ENCODE data around the gene DOLPP1. TPM values are rescaled to one million over a fixed set of nuclear protein-coding genes. Genes with fewer than 3 reads are reported as not detected.
A peak's percentile ranks its signal among the peaks of the same experiment; 100 is the strongest.

DOLPP1 gene
- total and polyA plus RNA-seq, 2 of the 13 experiments (the other 11 are each of a cell fraction or from before 2014, with no cell fraction given), result 21.0 to 34.1 TPM

GRCh38 chr9:129080601-129081387, at the start of gene DOLPP1 (continued):
- no peak for TF ChIP-seq ZUFSP (CRISPR knock-in tag; IDR thresholded peaks at IDR 0.05; ENCODE audit: borderline replicate concordance)
- no peak for TF ChIP-seq KDM6A (CRISPR knock-in tag; IDR thresholded peaks at IDR 0.05; ENCODE audit: low read depth)
- peak; percentile 54; the same call in 1 of the 2 replicates for TF ChIP-seq DR1 (CRISPR knock-in tag; IDR thresholded peaks at IDR 0.05)
- TF ChIP-seq ZNF329 (CRISPR knock-in tag; IDR thresholded peaks at IDR 0.05; ENCODE audit: low read depth), result no peak
- TF ChIP-seq TAF15 (IDR thresholded peaks at IDR 0.05; ENCODE audit: low read depth, low read length, poor library complexity, severe bottlenecking), result peak; percentile 35
- no peak for TF ChIP-seq NFKBIZ (CRISPR knock-in tag; IDR thresholded peaks at IDR 0.05)
- no peak for TF ChIP-seq ZNF781 (CRISPR knock-in tag; IDR thresholded peaks at IDR 0.05; ENCODE audit: borderline replicate concordance, not compliant biosample characterization)
- TF ChIP-seq RAD51 (IDR thresholded peaks at IDR 0.05; ENCODE audit: borderline replicate concordance), result no peak
- TF ChIP-seq HOXA3 (CRISPR knock-in tag; IDR thresholded peaks at IDR 0.05), result peak; percentile 82
- TF ChIP-seq ZNF607 (CRISPR knock-in tag; IDR thresholded peaks at IDR 0.05; ENCODE audit: borderline replicate concordance), result 0 out of 2 replicates have a peak, but pooled peaks have one; percentile 69
- TF ChIP-seq HNRNPLL (IDR thresholded peaks at IDR 0.05; ENCODE audit: low read depth, low read length, poor library complexity, severe bottlenecking), result peak; percentile 59
- no peak for TF ChIP-seq ZBTB46 (CRISPR knock-in tag; IDR thresholded peaks at IDR 0.05; ENCODE audit: borderline replicate concordance)
- TF ChIP-seq FOXK2 (IDR thresholded peaks at IDR 0.05), result no peak
- TF ChIP-seq NFIB (CRISPR knock-in tag; IDR thresholded peaks at IDR 0.05; ENCODE audit: borderline replicate concordance), result no peak
- TF ChIP-seq BCLAF1 (IDR thresholded peaks at IDR 0.05), result no peak
- TF ChIP-seq KAT8 (CRISPR knock-in tag; IDR thresholded peaks at IDR 0.05), result peak; percentile 56; the same call in 1 of the 2 replicates
- no peak for TF ChIP-seq NR2F6 (IDR thresholded peaks at IDR 0.05)
- TF ChIP-seq NR2F6 (CRISPR knock-in tag; IDR thresholded peaks at IDR 0.05), result no peak
- no peak for TF ChIP-seq ZBTB49 (CRISPR knock-in tag; IDR thresholded peaks at IDR 0.05; ENCODE audit: borderline replicate concordance)
- 0 out of 2 replicates have a peak, but pooled peaks have one; percentile 15 for TF ChIP-seq TMF1 (CRISPR knock-in tag; IDR thresholded peaks at IDR 0.05; ENCODE audit: low read depth)
- TF ChIP-seq ZNF225 (CRISPR knock-in tag; IDR thresholded peaks at IDR 0.05), result no peak
- no peak for TF ChIP-seq ZNF34 (CRISPR knock-in tag; IDR thresholded peaks at IDR 0.05; ENCODE audit: borderline replicate concordance)

Measured in HepG2 (cell line).